Gastroesophageal sphincter (tissue), 3 donors: ENCODE measurements around the gene RPTOR.

ENCODE experiments used
- CTCF ChIP-seq, 4 experiments: fragments of 200-600 bp in 2 of 4; fragments of 450-650 bp in 2 of 4; sonication (generic) in 1 of 4; IDR thresholded peaks; one replicate each; pipeline ENCODE4 v1.5.1; 2017 to 2019; ENCODE audit warnings: antibody characterized with exemption in 4 of 4, mild to moderate bottlenecking in 2 of 4, moderate library complexity in 2 of 4
- EP300 ChIP-seq: sonication (generic); formaldehyde crosslinking; IDR thresholded peaks from one replicate; pipeline ENCODE4 v1.6.1; 2017; ENCODE audit warnings: antibody characterized with exemption, mild to moderate bottlenecking
- POLR2A ChIP-seq, 2 donors: fragments of 450-650 bp; IDR thresholded peaks; one replicate each; pipeline ENCODE4 v1.6.1; 2017; ENCODE audit warnings: antibody characterized with exemption in 2 of 2, mild to moderate bottlenecking in 2 of 2, moderate library complexity in 1 of 2
- POLR2AphosphoS5 ChIP-seq: sonication (generic); formaldehyde crosslinking; IDR thresholded peaks from one replicate; pipeline ENCODE4 v1.6.1; 2017; ENCODE audit warnings: antibody characterized with exemption

GRCh38 chr17:80893604-80894438 is 349.2 kb downstream of the RPTOR start:
- TF ChIP-seq POLR2A (IDR thresholded peaks at IDR 0.05), result no peak
- no peak for TF ChIP-seq CTCF (IDR thresholded peaks at IDR 0.05)
- TF ChIP-seq EP300, result no peak
- TF ChIP-seq POLR2AphosphoS5, result no peak
